Sciatic nerve (tissue), 2 donors: ENCODE measurements around the gene CLEC4G. TPM values are rescaled to one million over a fixed set of nuclear protein-coding genes. Genes with fewer than 3 reads are reported as not detected.
A peak's percentile ranks its signal among the peaks of the same experiment; 100 is the strongest.
"Not testable (repeated sequence)": the region's sequence is repeated elsewhere in the genome, so short reads cannot be mapped to it uniquely, and the experiment has no call there.

Experiments
- ATAC-seq: fragments of 200-7000 bp; cut with Tn5 transposase; one replicate; pipeline ENCODE4 v1.9.1; 2020; ENCODE audit warnings: mild to moderate bottlenecking, moderate library complexity
- DNase-seq: peaks from one replicate; pipeline ENCODE4 v3.0.0-alpha.2; 2020; ENCODE audit warnings: low spot score
- intact Hi-C: fragments of 100-400 bp; cut with DNase I; formaldehyde crosslinking; loops from one replicate; pipeline ENCODE4 v1.14.2; 2022
- total RNA-seq: library from RNA; stranded (reverse); fragmentation: NEBNext Ultra II Directional; extraction: Animal tissue kit (Norgen Biotek cat#: 25700); gene quantifications from one replicate; pipeline ENCODE4 v1.2.1, GENCODE V29; 2021
- donor health status: DM: no; HTN: no; CAD: no.
- donor health status: DM: no; HTN: no; CAD: no.

The CLEC4G gene
- total RNA-seq, 1 donor from 2014 or later, result 2.8 TPM

DNA sequence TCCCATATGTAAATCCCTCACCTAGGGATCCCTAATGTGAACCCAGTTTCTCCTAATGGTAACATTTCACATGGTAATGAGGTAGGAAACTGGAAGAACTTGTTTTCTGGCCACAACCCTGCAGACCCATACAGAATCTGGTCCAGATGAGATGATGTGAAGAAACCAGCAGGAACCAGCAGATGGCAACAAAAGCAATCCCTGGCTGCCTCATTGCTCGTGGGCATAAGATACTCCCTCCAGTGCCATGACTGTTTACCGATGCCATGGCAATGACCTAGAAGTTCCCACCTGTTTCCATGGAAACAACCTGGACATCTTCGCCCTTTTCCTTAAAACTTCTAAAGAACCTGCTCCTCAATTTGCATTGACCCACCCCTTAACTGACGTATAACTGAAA, 16.8 kb upstream of the CLEC4G start:
- intact Hi-C loops, result no loop called here
- DNase-seq (no peak), ATAC-seq (no peak)

DNA sequence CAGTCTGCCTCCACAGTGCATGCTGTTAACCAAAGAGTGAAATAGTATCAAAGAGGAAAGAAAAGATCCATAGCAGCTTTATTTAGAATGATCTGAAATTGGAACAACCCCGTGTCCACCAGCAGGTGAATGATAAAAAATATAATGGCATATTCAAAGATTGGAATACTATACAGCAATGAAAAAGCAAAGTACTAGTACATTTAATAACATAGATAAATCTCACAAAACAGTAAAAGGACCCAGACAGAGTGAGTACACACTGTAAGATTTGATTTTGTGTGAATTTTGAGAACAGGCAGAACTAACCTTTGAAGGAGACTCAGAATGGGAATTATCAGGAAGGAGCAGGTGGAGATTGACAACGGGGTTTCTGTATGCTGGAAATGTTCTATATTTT, 16.3 kb upstream of the CLEC4G start:
- DNase-seq (no peak), ATAC-seq (no peak)
- intact Hi-C loops, result no loop called here

DNA sequence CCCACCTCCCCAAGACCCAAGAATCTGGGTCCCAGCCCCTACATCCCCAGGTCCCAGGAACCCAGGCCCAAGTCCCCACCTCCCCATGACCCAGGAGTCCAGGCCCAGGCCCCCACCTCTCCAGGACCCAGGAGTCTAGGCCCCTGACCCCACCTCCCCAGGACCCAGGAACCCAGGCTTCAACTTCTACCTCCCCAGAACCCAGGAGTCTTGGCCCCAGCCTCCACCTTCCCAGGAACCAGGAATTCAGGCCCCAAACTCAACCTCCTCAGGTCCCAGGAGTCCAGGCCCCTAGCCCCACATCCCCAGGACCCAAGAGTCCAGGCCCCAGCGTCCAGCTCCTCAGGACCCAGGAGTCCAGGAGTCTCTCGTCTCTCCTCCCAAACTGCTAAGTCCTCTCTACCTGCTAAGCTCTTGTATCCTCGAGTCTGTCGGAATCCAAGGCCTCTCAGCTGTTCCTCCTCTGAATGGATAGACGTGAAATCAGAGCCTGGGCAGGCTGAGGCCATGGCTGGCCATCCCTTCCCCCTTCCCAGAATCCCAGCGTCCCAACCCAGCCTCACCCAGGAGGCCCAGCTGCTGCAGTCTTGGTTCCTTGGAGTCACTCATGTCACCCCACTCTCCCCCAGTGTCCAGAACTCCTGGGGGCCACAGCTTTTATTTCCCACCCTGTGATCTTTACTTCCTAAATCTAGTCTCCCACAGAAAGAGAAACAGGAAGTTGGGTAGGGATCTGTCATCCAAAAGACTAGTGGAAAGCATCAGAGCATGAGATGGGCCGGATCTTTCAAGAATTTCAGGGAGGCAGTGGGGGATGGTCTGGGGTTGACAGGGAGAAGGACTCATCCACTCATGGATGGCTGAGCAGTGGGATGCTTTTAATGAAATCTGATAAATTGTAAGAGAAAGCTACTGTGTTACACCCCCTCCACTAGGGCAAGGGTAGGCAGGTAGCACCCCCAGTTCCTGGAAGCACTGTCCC, 15.3 kb upstream of the CLEC4G start, which contains the start of gene CD209:
CD209 (minus strand) TSS at position 632 of the 982 bp plus-strand sequence; CDS start at position 609, 23 bp downstream.
- intact Hi-C loops, result no loop called here
- DNase-seq (no peak), ATAC-seq (no peak)

DNA sequence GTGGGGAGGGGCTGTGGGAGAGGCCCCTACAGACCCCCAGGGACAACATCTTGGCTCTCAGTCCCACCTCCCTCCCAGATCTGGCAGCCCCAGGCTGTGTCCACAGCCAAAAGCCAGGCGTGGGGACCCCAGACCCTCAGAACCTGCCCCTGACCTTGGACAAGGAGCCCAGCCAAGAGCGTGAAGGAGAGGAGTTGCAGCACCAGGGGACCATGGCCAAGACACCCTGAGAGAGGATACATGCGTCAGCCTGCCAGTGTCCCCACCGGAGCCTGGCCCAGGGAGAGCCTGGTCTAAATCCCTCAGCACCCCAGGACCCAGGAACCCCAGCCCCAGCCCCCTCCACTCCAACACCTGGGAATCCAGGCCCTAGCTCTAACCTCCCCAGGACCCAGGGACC, 14.4 kb upstream of the CLEC4G start:
- ATAC-seq, DNase-seq, intact Hi-C loops: not testable (repeated sequence)

DNA sequence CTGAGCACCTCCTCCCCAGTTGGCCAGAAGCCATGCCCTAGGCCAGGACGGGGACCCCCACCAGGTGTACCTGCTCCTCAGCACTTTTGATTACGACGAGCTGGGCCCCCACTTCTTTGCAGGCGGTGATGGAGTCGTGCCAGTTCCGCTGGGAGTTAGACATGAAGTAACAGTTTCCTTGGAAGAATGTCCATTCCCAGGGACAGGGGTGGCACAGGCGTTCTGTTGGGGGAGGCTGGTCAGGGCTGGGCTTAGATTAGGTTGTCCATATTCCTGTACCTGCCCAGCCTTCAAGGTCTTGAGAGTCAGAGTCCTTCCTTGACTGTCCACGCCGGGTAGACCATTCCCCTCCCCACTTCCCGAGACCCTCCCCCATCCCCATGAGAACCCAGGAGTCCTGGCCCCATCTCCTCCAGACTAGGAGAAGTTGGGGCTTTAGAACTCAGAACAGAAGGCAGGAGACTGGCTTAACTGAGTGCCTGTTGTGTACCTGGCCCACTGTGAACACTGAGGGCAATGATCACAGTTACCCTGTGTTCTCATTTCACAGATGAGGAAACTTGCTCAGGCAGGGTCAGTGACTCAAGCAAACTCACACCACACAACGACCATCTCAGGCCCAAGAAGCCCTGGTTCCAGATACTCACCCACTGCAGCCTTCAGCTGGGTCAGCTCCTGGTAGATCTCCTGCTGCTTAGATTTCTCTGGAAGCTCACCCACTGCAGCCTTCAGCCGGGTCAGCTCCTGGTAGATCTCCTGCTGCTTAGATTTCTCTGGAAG, 13.2 kb upstream of the CLEC4G start:
- DNase-seq (no peak), ATAC-seq (no peak)
- intact Hi-C loops, result no loop called here

DNA sequence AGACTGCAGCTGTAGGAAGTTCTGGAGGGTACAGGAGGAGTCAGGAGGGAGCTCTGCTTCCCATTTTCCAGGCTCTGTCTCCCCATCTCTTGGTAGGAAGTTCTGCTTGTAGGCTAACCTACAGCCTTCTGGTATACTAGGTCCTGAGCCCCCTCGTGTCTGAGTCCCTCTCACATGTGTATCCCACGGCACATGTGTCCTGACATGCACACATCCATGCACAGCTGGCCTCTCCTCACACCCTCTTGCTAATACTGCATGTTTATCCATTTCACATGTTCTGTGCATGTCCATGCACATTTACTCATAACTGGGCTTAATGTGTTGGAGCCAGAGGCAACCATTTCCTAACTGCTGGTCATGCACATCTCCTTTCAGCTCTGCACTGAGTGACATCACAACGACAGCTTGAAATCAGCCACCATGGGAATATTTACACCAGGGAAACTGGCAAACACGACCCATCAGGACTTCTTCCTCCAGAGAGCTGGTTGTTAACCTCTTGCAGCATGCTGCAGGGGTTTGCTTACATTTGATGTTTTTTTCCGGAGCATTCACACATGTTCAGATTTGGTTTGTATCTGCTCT, 12.4 kb upstream of the CLEC4G start:
- DNase-seq (no peak), ATAC-seq (no peak)
- intact Hi-C loops, result no loop called here

DNA sequence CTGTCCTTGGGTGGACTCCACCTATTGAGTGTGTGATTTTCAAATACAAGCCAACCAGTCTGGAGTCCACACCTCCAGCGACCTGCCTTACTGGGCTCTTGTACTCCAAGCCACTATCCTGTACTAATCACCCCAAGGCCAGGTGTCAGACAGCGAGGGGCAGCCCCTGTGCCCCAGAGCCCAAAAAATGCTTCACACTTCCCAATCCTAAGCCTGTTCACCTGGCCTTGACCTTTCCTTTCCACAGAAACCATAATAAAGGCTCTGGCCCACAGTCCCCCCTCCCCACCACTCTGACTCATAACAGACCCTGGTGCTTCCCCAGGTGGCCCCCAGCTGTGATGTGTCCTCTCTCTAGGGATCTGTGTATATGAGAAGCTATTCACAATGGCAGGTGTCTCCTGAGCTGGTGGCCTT, 11.5 kb upstream of the CLEC4G start:
- ATAC-seq, result no peak
- no peak for DNase-seq
- intact Hi-C loops, result no loop called here

DNA sequence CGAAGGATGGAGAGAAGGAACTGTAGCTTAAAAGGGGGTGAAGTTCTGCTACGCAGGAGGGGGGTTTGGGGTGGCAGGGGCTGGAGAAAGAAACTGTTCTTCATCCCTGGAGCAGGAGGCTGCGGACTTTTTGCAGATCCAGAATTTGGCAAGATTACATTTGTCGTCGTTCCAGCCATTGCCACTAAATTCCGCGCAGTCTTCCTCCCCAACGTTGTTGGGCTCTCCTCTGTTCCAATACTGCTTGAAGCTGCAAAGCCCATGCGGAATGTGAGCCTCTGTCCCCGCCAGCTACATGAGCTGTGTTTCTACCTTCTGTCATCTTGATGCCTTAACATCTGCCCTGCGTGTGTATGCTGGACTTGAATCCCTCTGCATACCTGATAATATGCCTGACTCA, 11.1 kb upstream of the CLEC4G start:
- intact Hi-C loops, result no loop called here
- DNase-seq (no peak), ATAC-seq (no peak)

DNA sequence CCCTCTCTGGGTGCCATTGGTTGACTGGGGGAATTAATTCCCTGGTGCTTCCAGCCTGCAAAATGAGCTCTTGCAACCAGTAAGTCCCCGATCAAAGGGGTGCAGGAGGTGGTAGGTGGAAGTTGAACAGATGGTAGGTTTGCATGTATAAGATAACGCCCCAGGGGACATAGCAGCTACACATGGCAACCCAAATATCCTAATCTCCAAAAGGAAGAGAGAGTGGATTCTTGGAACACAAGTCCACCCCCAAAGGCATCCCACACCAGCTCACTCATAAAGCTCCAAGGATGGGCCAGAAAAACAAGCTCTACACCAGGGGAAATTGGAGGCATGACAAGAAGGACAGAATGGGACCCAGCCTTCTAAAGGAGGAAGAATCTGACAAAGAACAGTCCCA, 10.7 kb upstream of the CLEC4G start:
- intact Hi-C loops, result no loop called here
- DNase-seq (no peak), ATAC-seq (no peak)

DNA sequence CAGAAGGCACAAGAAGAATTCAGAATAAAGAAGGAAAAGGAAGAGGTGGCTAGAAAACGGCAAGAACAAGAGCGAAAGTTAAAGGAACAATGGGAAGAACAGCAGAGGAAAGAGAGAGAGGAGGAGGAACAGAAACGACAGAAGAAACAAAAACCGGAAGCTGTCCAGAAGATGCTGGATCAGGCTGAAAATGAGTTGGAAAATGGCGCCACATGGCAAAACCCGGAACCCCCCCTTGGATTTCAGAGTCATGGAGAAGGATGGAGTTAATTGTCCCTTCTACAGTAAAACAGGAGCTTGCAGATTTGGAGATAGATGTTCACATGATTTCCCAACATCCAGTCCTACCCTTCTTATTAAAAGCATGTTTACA, 8.8 kb upstream of the CLEC4G start:
- intact Hi-C loops, result no loop called here
- ATAC-seq (no peak), DNase-seq (no peak)

DNA sequence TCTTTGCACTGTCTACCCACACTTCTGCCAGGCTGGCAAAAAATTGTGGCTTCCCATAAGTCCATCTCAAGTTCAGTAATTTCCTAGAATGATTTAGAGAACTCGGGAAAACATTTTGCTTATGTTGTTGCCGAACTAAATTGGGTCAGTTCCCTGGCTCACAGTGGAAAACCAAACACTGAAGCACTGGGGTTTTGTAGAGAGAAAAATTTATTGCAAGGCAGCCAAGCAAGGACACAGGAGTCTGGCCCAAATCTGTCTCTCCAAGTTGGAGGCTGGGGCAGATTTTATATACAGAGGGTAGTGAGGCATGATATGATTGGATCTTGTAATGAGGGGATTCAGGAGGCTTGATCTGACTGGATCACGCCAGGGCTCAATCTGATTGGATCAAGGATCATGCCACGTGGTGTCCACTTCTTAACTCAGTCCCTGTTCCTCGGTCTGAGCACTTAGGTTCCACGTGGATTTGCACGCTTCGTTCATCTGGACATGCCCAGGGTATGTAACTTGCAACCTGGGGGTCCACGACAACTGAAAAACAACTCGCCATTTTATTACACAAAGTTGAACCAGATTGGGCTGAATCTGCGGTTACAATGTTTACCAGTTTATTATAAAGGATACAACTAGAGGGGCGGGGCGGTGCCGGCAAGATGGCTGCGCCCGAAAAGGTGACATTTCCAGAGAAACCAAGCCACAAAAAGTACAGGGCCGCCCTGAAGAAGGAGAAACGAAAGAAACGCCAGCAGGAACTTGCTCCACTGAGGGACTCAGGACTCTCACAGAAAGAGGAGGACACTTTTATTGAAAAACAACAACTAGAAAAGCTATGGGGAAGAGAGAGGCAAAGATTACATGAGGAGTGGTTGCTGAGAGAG, 8.1 kb upstream of the CLEC4G start:
- intact Hi-C loops, result no loop called here
- ATAC-seq (no peak), DNase-seq (no peak)

DNA sequence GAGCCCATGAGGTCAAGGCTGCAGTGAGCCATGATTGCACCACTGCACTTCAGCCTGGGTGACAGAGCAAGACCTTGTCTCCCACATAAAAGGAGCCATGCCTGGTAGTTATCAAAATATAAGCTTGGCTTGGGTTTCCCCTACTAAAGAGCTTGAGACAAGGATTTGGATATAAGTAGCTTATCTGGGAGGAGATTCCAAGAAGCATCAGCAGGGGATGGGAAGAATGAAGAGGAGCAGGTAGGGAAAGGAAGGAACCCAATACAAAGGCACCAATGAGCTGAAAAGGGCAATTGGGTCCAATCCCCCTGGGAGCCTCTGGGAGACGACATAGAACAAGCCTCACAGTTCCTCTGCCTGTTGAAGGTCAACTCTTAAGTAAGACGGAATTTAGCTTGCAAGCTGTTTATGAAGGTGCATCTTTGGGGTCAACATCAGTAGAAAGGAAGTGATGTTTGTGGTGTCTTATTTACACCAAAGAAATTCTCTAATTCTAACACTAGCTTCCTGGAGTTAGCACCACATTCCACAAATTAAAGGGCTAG, 7.4 kb upstream of the CLEC4G start:
- intact Hi-C loops, result no loop called here
- DNase-seq (no peak), ATAC-seq (no peak)

DNA sequence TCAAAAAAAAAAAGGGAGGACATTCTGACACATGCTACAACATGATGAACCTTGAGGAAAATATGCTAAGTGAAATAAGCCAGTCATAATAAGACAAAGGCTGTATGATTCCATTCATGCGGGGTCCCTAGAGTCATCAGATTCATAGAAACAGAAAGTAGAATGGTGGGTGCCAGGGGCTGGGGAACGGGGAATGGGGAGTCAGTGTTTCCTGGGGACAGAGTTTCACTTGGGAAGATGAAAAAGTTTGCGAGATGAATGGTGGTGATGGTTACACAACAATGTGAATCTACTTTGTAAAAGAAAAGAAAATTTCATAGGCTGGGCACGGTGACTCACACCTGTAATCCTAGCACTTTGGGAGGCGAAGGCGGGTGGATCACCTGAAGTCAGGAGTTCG, 6.1 kb upstream of the CLEC4G start:
- DNase-seq (no peak), ATAC-seq (no peak)
- intact Hi-C loops, result no loop called here

DNA sequence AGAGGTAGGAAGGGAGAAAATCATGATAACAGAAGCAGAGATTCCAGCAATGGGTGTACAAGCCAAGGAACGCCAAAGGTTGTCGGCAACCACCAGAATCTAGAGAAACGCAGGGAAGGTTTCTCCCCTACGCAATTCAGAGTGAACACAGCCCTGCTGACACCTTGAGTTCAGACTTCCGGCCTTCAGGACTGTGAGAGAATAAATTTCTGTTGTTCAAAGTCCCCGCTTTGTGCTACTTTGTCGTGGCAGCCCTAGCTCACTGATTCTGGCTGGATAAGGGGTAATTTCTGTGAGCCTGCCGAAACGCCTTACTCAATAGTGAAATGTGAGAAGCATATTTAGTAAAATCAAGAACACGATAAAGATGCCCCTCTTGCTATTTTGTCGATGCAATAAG, 5.3 kb upstream of the CLEC4G start:
- DNase-seq (no peak), ATAC-seq (no peak)
- intact Hi-C loops, result no loop called here

DNA sequence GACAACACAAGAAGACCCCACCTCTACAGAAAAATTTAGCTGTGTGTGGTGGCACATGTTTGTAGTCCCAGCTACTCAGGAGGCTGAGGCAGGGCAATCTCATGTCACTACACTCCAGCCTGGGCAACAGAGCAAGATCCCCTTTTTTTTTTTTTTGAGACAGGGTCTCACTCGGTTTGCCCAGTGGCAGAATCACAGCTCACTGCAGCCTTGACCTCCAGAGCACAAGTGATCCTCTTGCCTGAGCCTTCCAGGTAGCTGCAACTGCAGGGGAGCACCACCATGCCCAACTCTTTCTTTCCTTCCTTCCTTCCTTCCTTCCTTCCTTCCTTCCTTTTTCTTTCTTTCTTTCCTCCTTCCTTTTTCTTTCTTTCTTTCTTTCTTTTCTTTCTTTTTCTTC, 4.2 kb upstream of the CLEC4G start:
- ATAC-seq (no peak), DNase-seq (no peak)
- intact Hi-C loops, result no loop called here

DNA sequence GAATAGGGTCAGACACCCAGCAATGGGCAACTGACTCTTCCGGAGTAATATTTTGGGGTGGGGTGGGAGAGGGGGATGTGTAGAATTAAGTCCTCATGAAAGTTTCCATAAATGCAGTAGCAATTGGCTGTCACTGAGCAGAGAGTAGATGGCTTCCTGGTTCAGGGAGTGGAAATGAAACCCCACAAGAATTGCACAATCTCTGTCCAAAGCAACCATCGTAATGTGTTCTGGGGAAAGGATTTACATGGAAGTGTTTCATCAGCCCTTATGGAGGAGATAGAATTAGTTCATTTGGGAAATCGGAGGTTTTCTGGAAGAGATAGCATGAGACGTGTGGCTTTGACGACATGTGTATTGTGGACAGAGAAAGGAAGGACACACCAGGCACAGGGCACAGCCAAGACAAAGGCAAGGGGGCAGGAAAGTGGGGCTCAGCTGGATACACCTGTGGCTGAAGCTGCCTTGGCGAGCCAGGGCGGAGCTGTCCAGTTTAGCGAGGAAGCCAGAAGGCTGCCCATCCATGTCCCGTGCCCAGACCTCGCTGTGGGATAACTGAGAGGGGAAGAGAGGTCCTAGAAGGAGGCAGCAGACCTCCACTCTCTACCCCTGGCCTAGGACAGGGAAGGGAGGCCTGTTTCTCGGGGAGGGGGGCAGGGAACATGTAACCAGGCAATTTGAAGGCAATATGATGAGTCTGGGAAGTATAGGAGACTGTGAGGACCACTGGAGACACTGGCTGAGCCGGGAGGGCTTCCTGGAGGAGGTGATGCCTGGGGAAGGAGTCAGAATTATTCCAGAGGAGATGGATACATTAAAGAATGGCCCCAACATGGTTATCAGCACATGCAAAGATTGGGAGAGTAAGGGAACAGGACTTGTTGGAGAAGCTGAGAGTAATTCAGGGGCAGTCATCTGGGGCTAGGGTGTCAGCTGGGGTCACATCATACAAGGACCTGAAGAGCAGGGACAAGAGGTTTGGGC, 2.6 kb upstream of the CLEC4G start:
- DNase-seq (no peak), ATAC-seq (peak; percentile 55)
- intact Hi-C loops, result no loop called here

DNA sequence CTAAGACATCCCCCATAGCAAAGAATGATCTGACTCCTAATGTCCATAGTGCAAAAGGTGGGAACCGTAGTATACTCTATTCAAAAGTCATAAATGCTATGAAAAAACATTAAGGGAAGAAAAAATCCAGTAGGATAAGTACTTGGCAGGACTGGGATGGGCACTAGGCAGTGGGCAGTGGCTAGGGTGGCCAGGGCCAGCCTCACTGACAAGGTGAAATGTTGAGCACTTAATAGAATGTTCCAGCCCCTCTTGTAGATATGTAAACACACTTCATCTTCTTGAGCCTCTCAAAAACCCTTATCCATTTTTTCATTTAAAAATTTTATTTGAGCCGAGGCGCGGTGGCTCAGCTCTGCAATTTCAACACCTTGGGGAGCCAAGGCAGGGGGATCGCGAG, 1.5 kb upstream of the CLEC4G start:
- intact Hi-C loops, result no loop called here
- no peak for DNase-seq
- ATAC-seq, result no peak
